Skin of body (tissue), 2 donors: ENCODE data around the gene OXGR1. TPM values are rescaled to one million over a fixed set of nuclear protein-coding genes. Genes with fewer than 3 reads are reported as not detected.
A peak's percentile ranks its signal among the peaks of the same experiment; 100 is the strongest.
"Not testable (repeated sequence)": the region's sequence is repeated elsewhere in the genome, so short reads cannot be mapped to it uniquely, and the experiment has no call there.

Experiments
- DNase-seq: peaks from one replicate; lab custom pipeline; 2025; lab: John Stamatoyannopoulos, UW
- total RNA-seq: library from RNA; depleted of rRNA; stranded (reverse); fragments of >200 nt; gene quantifications from one replicate; pipeline ENCODE4 v1.2.3, GENCODE V29; 2014

OXGR1 gene
- 0.59 TPM for total RNA-seq

GRCh38 chr13:96994017-96994857, at the start of gene OXGR1:
TSS of gene OXGR1 (minus strand) at chr13:96994476. CDS start at chr13:96987759, 6,717 bp downstream.
- no peak for DNase-seq

DNA sequence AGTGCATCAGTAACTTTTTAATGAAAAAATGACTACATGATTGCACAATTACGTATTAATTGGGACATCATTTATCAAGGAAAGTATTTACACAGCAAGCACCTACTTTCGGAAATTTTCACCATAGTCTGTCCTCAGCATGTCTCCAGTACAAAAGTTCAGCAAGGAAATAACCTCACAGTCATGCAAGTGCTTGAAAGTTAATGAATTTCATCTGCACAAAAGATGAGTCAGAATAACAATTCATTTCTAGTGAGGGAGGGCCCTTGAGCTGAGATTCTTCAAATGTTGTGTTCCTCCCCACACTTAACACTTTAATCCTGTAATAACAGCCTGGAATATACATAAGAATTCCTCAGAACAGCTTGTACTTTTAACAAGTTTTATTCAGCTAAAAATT, 49.0 kb upstream of the OXGR1 start:
- DNase-seq = peak; percentile 71

DNA sequence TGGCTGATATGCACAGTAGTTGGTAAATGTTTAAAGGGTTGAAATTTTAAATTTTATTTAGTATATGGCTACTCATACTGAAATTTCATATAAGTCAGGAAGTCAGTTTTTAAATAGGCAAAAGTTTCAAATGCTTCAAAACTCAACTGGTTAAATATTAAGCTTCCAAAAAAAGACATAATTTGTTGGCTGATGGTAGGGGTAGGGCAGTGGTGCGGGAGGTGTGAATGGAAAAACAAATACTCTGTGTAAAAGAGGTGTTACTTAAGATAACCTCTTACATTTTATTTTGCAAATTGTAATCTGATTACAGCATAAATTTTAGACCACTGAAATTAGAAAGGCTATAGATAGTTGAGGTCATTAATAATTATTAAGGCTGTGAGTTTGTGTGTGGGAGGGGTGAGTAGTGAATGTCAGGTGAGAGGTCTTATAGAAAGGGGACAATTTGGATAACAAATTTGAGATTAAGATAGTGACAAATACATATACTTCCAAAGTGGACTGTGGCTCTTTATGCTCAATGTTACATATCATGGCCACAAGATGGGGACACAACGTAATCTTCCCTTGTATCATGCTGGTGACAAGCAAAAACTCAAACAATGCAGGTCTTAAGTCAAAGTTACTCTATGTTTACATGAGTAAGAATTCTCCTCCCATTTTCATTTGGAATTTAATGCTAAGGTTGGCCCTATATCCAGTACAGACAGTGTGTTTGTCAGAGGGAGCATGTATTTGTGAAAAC, 36.6 kb upstream of the OXGR1 start:
- peak; percentile 58 for DNase-seq

- DNase-seq = peak; percentile 62
Observed at GRCh38 chr13:97028441-97029299, 34.4 kb upstream of the OXGR1 start.

GRCh38 chr13:97027162-97027554, 32.9 kb upstream of the OXGR1 start:
- no peak for DNase-seq

GRCh38 chr13:97026531-97027161, 32.4 kb upstream of the OXGR1 start:
- DNase-seq = peak; percentile 44

GRCh38 chr13:97023812-97024211, 29.5 kb upstream of the OXGR1 start:
- DNase-seq = not testable (repeated sequence)

DNA sequence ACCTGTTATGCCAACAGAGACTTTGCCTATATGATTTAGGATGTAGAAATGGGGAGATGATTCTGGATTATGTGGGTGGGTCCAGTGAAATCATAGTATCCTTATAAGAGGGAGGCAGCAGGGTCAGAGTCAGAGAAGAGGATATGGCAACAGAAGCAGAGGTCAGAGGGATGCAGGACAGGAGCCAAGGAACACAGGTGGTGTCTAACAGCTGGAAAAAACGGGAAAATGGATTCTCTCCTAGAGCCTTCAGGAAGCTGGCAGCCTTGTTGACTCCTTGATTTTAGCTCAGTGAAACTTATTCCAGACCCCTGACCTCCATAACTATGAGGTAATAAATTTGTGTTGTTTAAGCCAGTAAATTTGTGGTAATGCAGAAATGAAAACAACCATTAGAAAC, 28.8 kb upstream of the OXGR1 start:
- no peak for DNase-seq

- DNase-seq = no peak
Observed at GRCh38 chr13:97021241-97021640, 27.0 kb upstream of the OXGR1 start.

GRCh38 chr13:97020689-97021240, 26.5 kb upstream of the OXGR1 start:
- no peak for DNase-seq

GRCh38 chr13:97020194-97020593, 25.9 kb upstream of the OXGR1 start:
- DNase-seq = no peak

DNA sequence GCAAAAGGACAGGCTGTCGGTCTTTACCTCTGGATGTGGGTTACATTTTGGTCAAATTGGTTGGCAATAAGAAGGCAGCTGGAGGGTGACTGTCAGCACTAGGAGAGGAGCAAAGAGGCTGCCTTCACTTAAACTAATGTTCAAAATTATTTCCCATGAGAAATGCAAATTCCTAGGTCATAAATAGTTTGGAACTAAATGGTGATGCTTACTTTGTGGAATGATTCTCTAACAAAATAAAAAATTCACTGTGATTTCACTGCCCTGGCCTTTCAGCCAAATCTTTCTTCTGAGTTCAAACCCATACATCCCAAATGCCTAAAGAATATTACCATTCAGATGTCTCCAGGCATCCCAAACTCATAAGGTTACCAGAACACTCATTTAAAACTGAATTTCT, 25.0 kb upstream of the OXGR1 start:
- DNase-seq = no peak

DNA sequence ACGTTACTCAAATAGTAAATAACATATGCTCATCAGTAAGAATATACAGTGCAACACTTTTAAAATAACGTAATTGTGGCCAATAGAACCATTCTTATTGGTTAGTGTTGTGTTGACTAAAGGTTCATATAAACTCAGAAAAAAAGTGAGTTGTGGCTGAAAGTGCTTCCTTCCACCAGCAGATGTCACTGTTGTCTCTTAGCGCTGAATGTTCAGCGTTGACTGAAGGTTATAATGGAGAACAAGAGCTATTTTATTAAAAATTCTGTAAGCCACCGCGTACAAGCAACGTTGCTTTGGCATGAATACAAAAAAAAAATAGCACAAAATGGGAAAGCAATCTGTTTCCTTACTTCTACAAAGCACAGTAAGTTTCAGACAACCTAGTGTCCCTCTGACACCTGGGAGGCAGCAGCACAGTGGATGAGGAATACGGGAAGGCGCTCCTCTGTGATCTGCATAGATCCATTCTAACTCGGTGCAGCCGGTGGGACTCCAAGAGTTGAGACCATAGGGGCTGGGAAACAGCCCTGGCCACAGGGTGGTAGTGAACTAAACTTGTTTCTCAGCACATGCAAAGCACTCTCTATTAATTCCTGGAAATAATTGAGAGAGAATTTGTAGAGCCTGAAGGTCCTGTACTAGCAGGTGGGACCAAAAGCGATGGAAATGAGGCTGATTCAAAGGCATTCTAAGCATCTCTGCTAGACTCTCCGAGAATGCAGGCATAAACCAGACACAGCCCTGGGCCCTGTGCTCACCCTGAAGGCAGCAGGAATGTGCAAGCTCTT, 23.9 kb upstream of the OXGR1 start:
- peak; percentile 12 for DNase-seq

DNA sequence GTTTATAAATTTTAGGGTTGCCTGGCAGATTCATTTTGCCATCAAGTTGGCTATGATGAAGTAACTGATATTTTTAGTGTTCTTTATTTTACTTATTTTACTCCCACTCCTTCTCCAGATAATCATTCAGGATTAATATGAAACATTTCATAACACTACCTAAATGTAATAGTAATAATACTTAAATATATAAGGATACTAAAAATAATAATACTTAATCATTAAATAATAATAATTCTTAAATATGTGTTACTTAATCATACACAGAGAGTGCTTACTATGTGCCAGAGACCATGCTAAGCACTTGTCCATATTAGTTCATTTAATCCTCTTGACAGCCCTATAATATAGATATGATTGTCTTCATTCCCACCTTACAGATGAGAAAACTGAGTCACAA, 23.0 kb upstream of the OXGR1 start:
- DNase-seq = no peak

- DNase-seq = no peak
Observed at GRCh38 chr13:97015661-97016350, 21.5 kb upstream of the OXGR1 start.

GRCh38 chr13:97012251-97013048, 18.2 kb upstream of the OXGR1 start:
- no peak for DNase-seq

DNA sequence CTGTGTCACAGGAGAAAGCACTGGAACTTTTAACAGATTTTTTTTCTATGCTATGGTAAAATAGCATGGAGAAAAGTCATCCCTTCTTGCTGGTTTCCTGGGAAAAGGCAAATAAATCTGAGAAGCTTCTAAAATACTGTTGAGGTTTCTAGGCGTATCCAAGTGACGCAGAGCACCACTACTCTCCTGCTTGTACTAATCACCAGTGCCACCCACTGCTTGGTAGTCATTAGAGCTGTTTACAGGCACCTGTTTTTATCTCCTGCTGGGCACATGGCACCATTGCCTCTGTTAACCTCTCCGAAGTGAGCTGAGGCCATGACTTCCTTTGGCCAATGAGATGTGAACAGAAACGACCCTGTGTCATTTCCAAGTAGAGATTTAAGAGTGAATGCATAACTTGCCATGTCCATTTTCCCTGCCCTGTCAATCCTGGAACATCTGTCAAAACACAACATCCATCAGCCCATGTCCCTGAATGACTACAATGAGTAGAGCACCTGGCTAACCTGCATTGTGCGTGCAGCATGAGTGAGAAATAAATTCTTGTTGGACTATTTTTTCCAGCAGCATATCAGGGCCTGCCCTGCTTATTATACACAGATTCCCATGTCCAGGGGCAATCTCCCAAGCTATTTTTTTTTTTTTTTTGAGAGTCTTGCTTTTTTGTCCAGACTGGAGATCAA, 17.3 kb upstream of the OXGR1 start:
- no peak for DNase-seq

- no peak for DNase-seq
Observed at GRCh38 chr13:97008643-97009042, 14.4 kb upstream of the OXGR1 start.
